Stomach (tissue), 4 donors: ENCODE data around the gene GZMM.

Source experiments
- POLR2A ChIP-seq, 4 donors: fragments of 450-650 bp; IDR thresholded peaks; one replicate each; pipeline ENCODE4 v1.6.1; 2016; ENCODE audit warnings: antibody characterized with exemption in 4 of 4, control low read depth in 2 of 4, mild to moderate bottlenecking in 1 of 4, moderate library complexity in 1 of 4
- TF ChIP-seq, protein P1 (sequence below), 7 experiments: fragments of 450-650 bp in 4 of 7; fragments of 200-600 bp in 3 of 7; sonication (generic) in 3 of 7; IDR thresholded peaks; one replicate each; pipeline ENCODE4 v1.5.1; 2016 to 2019; ENCODE audit warnings: antibody characterized with exemption in 7 of 7, control low read depth in 2 of 7, mild to moderate bottlenecking in 1 of 7

DNA sequence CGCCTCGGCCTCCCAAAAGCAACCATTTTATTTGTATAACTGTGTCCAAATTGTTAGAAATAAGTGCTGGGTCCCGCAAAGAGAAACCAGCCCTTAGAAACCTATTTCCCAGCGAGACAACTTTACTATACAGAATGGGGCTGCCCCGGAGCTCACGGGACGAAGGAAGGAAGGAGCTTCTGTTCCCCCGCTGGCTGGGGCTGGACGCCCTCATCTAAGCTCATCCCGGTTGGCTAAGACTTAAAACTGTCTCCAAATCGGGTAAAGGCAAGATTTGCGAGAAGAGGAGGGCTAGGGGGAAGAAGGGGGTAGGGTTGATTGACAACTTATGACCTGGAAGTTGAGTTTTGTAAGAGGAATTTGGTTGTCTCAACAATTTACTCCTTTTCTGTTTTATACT lies 16.3 kb downstream of the GZMM start:
- TF ChIP-seq, protein P1, sequence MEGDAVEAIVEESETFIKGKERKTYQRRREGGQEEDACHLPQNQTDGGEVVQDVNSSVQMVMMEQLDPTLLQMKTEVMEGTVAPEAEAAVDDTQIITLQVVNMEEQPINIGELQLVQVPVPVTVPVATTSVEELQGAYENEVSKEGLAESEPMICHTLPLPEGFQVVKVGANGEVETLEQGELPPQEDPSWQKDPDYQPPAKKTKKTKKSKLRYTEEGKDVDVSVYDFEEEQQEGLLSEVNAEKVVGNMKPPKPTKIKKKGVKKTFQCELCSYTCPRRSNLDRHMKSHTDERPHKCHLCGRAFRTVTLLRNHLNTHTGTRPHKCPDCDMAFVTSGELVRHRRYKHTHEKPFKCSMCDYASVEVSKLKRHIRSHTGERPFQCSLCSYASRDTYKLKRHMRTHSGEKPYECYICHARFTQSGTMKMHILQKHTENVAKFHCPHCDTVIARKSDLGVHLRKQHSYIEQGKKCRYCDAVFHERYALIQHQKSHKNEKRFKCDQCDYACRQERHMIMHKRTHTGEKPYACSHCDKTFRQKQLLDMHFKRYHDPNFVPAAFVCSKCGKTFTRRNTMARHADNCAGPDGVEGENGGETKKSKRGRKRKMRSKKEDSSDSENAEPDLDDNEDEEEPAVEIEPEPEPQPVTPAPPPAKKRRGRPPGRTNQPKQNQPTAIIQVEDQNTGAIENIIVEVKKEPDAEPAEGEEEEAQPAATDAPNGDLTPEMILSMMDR (IDR thresholded peaks at IDR 0.05): no peak
- no peak for TF ChIP-seq POLR2A (IDR thresholded peaks at IDR 0.05)
